Measurements from ENCODE around the gene CATSPERE.
"Not testable (repeated sequence)": the region's sequence is repeated elsewhere in the genome, so short reads cannot be mapped to it uniquely, and the experiment has no call there.

Gene CATSPERE

GRCh38 chr1:244456586-244456985, 4.5 kb upstream of the CATSPERE start:
- no peaks in the 10 kb centered on the region for H3K36me3 ChIP-seq (ENCODE audit: control insufficient read depth, insufficient read depth, low read length)
- no peak for DNase-seq (ENCODE audit: extremely low read depth, insufficient read length)
- no peak overlapping the region for H3K4me3 ChIP-seq (replicated peaks; ENCODE audit: low read depth, low read length)
- no peaks in the 10 kb centered on the region for H3K27me3 ChIP-seq (replicated peaks; ENCODE audit: control insufficient read depth, insufficient read depth, low read length)
- TF ChIP-seq, protein P1, sequence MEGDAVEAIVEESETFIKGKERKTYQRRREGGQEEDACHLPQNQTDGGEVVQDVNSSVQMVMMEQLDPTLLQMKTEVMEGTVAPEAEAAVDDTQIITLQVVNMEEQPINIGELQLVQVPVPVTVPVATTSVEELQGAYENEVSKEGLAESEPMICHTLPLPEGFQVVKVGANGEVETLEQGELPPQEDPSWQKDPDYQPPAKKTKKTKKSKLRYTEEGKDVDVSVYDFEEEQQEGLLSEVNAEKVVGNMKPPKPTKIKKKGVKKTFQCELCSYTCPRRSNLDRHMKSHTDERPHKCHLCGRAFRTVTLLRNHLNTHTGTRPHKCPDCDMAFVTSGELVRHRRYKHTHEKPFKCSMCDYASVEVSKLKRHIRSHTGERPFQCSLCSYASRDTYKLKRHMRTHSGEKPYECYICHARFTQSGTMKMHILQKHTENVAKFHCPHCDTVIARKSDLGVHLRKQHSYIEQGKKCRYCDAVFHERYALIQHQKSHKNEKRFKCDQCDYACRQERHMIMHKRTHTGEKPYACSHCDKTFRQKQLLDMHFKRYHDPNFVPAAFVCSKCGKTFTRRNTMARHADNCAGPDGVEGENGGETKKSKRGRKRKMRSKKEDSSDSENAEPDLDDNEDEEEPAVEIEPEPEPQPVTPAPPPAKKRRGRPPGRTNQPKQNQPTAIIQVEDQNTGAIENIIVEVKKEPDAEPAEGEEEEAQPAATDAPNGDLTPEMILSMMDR (IDR thresholded peaks at IDR 0.05; ENCODE audit: insufficient read depth, low read length, poor library complexity, severe bottlenecking), result no peak

GRCh38 chr1:244458781-244459180, 2.3 kb upstream of the CATSPERE start:
- TF ChIP-seq, protein P1 (IDR thresholded peaks at IDR 0.05; ENCODE audit: insufficient read depth, low read length, poor library complexity, severe bottlenecking), result no peak
- Histone ChIP-seq H3K36me3 (ENCODE audit: control insufficient read depth, insufficient read depth, low read length) (no peaks in the 10 kb centered on the region), H3K27me3 (replicated peaks; ENCODE audit: control insufficient read depth, insufficient read depth, low read length) (no peaks in the 10 kb centered on the region), H3K4me3 (replicated peaks; ENCODE audit: low read depth, low read length) (no peak overlapping the region)
- no peak for DNase-seq (ENCODE audit: extremely low read depth, insufficient read length)

DNA sequence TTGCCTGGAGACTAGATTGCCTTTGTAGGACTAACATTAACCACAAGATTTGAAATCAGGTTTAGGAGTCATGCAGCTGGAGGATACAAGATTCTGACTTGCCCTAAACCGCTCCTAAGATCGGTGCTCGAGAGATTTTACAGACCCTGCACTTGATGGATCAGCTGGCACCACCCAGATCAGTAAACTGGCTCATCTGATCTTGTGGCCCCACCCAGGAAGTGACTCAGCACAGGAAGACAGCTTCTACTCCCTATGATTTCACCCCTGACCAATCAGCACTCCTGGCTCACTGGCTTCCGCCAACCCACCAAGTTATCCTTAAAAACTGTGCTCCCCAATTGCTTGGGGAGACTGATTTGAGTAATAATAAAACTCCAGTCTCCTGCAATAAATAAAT, 876 bp upstream of the CATSPERE start:
- H3K4me3 ChIP-seq (replicated peaks; ENCODE audit: low read depth, low read length), result no peak overlapping the region
- TF ChIP-seq, protein P1 (IDR thresholded peaks at IDR 0.05; ENCODE audit: insufficient read depth, low read length, poor library complexity, severe bottlenecking), result no peak
- no peaks in the 10 kb centered on the region for H3K27me3 ChIP-seq (replicated peaks; ENCODE audit: control insufficient read depth, insufficient read depth, low read length)
- H3K36me3 ChIP-seq (ENCODE audit: control insufficient read depth, insufficient read depth, low read length), result no peaks in the 10 kb centered on the region
- DNase-seq (ENCODE audit: extremely low read depth, insufficient read length), result no peak

DNA sequence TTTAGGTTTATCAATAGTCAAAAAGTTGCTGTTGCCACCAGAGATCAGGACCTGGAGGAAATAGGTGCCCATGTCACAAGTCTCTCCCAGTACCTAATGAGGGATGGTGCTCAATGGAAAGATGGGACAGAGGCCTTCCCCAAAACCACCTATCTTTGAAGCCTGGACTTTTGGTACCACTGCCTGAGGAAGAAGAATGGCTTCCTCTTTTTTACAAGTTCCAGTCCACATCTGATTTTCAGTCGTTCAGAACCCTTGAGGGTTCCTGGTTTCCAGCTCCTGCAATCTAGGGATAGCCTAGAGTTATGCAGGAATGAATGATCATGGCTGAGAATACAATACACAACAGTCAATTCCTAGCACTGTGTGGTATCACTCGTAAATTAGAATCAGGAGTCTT, 5.7 kb downstream of the CATSPERE start:
- Histone ChIP-seq H3K36me3 (ENCODE audit: control insufficient read depth, insufficient read depth, low read length) (no peaks in the 10 kb centered on the region), H3K4me3 (replicated peaks; ENCODE audit: low read depth, low read length) (no peak overlapping the region), H3K27me3 (replicated peaks; ENCODE audit: control insufficient read depth, insufficient read depth, low read length) (no peaks in the 10 kb centered on the region)
- DNase-seq (ENCODE audit: extremely low read depth, insufficient read length), result no peak
- TF ChIP-seq, protein P1 (IDR thresholded peaks at IDR 0.05; ENCODE audit: insufficient read depth, low read length, poor library complexity, severe bottlenecking), result no peak

DNA sequence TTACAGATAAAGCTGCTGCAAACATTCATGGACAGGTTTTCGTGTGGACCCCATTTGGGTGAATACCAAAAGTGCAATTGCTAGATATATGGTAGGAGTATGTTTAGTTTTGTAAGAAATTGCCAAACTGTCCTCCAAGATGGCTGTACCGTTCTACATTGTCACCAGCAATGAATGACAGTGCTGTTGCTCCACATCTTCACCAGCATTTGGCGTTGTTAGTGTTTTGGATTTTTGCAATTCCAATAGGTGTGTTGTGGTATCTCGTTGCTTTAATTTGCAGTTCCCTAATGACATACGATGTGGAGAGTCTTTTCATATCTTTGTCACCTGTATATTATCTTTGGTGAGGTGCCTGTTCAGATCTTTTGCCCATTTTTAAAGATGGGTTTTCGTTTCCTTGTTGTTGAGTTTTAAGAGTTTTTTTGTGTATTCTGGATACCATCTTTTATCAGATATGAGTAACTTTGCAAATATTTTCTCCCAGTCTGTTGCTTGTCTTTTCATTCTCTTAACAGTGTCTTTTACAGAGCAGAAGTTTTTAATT, 12.1 kb downstream of the CATSPERE start:
- H3K36me3 ChIP-seq (ENCODE audit: control insufficient read depth, insufficient read depth, low read length), result no peaks in the 10 kb centered on the region
- no peak overlapping the region for H3K4me3 ChIP-seq (replicated peaks; ENCODE audit: low read depth, low read length)
- no peak for DNase-seq (ENCODE audit: extremely low read depth, insufficient read length)
- no peaks in the 10 kb centered on the region for H3K27me3 ChIP-seq (replicated peaks; ENCODE audit: control insufficient read depth, insufficient read depth, low read length)
- TF ChIP-seq, protein P1 (IDR thresholded peaks at IDR 0.05; ENCODE audit: insufficient read depth, low read length, poor library complexity, severe bottlenecking), result no peak

DNA sequence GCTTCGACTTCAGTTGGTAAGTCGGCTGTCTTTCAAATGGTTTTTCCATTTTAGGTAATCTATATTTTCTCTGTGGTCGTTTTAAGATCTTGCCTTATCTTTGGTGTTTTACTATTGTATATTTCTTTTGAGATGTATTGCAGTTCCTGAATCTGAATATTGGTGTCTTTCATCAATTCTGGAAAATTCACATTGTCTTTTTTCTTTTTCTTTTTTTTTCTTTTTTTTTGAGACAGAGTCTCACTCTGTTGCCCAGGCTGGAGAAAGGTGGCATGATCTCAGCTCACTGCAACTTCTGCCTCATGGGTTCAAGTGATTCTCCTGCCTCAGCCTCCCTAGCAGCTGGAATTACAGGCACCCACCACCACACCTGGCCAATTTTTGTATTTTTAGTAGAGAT, 23.9 kb downstream of the CATSPERE start:
- not testable (repeated sequence) for H3K36me3 ChIP-seq (ENCODE audit: control insufficient read depth, insufficient read depth, low read length); H3K4me3 ChIP-seq (replicated peaks; ENCODE audit: low read depth, low read length); DNase-seq (ENCODE audit: extremely low read depth, insufficient read length); H3K27me3 ChIP-seq (replicated peaks; ENCODE audit: control insufficient read depth, insufficient read depth, low read length)

All from GM06990 (cell line).